ENCODE data around the gene HS3ST3B1.

The HS3ST3B1 gene

DNA sequence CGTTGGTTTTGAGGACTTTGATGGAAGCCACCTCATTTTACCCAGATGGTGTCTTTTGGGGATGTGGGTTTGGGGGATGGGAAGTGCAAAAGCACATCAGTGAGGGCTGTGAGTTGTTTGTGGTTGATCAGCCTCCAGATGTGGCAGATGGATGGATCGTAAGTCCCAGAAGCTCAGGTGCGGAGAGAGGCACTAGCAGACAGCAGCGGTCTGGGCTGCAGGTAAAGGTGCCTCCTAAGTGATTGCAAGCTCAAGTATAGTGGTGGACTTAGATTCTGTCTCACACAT lies 18.0 kb downstream of the HS3ST3B1 start:
- H3K27me3 ChIP-seq (replicated peaks in 2 of 5; ENCODE audit: control insufficient read depth in 4 of 5, insufficient read depth in 5 of 5, low read length in 4 of 5) = no peaks in the 10 kb centered on the region
- ChIA-PET POLR2A (interaction anchor here (0.6 kb wide), 1 partner anchor 471 kb away, joined by 3 read pairs; no protein-coding TSS in a partner anchor), CTCF (interaction anchor here (1.0 to 1.2 kb wide), 3 partner anchors 15 to 21 kb away, joined by 3 read pairs; partner anchors contain the start of gene HS3ST3B1)
- WGBS (ENCODE audit: insufficient coverage) = 80% methylated on average over 4 of the region's 4 CpGs
- no peak overlapping the region for H3K27ac ChIP-seq (ENCODE audit: insufficient read depth in 1 of 2, low read depth in 1 of 2, low read length in 2 of 2, poor library complexity in 1 of 2, severe bottlenecking in 2 of 2)
- peaks cover 0 to 2% (median 0%) of the 10 kb centered on the region in 5 experiments for H3K9me3 ChIP-seq (ENCODE audit: control extremely low read depth in 1 of 5, control insufficient read depth in 4 of 5, insufficient read depth in 2 of 5, low read depth in 1 of 5, low read length in 4 of 5)
- no peak overlapping the region for H3K4me3 ChIP-seq (ENCODE audit: control insufficient read depth in 1 of 7, extremely low read depth in 1 of 7, insufficient read depth in 4 of 7, low read depth in 2 of 7, low read length in 6 of 7)
- peaks cover 0 to 4% (median 2%) of the 10 kb centered on the region in 4 experiments for H3K36me3 ChIP-seq (ENCODE audit: control insufficient read depth in 4 of 4, insufficient read depth in 4 of 4, low read length in 3 of 4)
- DNase-seq = peak in 2 of 3 donors; percentile 61 to 73
- peaks cover 2 to 15% (median 4%) of the 10 kb centered on the region in 4 experiments for H3K4me1 ChIP-seq (ENCODE audit: control extremely low read depth in 1 of 4, control insufficient read depth in 4 of 4, insufficient read depth in 4 of 4, low read length in 3 of 4)

DNA sequence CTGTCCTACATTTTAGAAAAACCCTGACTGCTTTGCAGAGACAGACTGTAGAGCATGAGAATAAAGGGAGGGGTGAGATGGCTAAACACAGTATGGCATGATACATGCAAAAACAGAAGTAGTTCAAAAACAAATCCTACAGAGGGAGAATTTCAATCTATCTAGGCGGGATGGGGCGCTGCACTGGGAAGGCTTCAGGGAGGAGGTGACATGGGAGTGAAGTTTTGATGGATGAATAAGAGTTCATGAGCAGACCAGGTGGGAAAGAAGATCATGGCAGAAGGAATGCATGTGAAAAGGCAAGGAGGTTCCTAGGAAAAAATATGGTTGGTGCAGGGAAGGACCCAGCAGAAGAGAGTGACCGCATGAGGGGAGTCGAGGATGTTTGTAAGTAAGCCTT lies 19.2 kb downstream of the HS3ST3B1 start:
- no peak overlapping the region for H3K4me3 ChIP-seq (ENCODE audit: control insufficient read depth in 1 of 7, extremely low read depth in 1 of 7, insufficient read depth in 4 of 7, low read depth in 2 of 7, low read length in 6 of 7)
- ChIA-PET POLR2A (no interaction called here), CTCF (interaction anchor here (1.3 kb wide), 1 partner anchor 8 kb away, joined by 5 read pairs; no protein-coding TSS in a partner anchor)
- peaks cover 0 to 2% (median 0%) of the 10 kb centered on the region in 5 experiments for H3K9me3 ChIP-seq (ENCODE audit: control extremely low read depth in 1 of 5, control insufficient read depth in 4 of 5, insufficient read depth in 2 of 5, low read depth in 1 of 5, low read length in 4 of 5)
- H3K27ac ChIP-seq (ENCODE audit: insufficient read depth in 1 of 2, low read depth in 1 of 2, low read length in 2 of 2, poor library complexity in 1 of 2, severe bottlenecking in 2 of 2) = no peak overlapping the region
- peaks cover 2 to 15% (median 4%) of the 10 kb centered on the region in 4 experiments for H3K4me1 ChIP-seq (ENCODE audit: control extremely low read depth in 1 of 4, control insufficient read depth in 4 of 4, insufficient read depth in 4 of 4, low read length in 3 of 4)
- peaks cover 0 to 4% (median under 1%) of the 10 kb centered on the region in 4 experiments for H3K36me3 ChIP-seq (ENCODE audit: control insufficient read depth in 4 of 4, insufficient read depth in 4 of 4, low read length in 3 of 4)
- no peak for DNase-seq
- WGBS (ENCODE audit: insufficient coverage) = 100% methylated on average over 4 of the region's 4 CpGs
- no peaks in the 10 kb centered on the region for H3K27me3 ChIP-seq (replicated peaks in 2 of 5; ENCODE audit: control insufficient read depth in 4 of 5, insufficient read depth in 5 of 5, low read length in 4 of 5)

DNA sequence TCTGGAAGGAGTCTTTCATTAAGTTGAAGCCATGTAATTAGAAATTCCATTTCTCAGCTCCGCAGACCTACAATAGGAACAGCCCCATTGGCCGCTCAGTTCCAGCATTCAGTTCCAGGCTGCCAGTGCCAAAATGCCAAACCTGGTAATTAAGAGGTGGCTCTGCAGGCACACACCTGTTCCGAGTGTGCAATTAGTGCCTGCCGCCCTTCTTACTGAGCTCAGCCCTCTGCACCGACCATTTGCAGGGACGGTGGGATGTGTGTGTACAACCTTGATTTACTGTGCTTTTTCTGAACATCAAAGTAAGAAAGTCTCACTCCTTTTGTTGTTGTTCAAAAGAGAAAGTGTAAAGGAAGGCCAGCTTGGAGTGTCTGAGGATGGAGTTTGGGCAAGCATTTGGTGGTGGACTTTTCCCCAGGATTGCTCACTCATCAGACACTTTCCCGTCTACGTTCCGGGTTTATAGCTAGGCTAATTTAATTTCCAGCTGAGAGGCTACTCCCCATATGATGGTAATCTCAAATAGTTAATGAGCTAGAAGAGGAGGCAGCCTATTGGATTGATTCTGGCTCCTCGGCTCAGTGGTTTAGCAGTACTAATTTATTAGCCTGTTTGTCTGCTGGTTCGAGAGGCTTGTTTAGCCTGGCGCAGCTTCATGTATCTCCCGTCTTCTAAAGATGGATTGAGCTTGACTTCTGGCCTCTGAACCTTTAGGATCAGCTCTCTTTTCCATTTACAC lies 20.0 kb downstream of the HS3ST3B1 start:
- CTCF ChIA-PET = interaction anchor here (0.6 to 1.3 kb wide), 4 partner anchors 9 to 372 kb away, joined by 3 to 5 read pairs (median 3); no protein-coding TSS in a partner anchor
- no peaks in the 10 kb centered on the region for H3K27me3 ChIP-seq (replicated peaks in 2 of 5; ENCODE audit: control insufficient read depth in 4 of 5, insufficient read depth in 5 of 5, low read length in 4 of 5)
- 92% methylated on average over 12 of the region's 13 CpGs for WGBS (ENCODE audit: insufficient coverage)
- POLR2A ChIA-PET = no interaction called here
- DNase-seq = no peak
- no peak overlapping the region for H3K27ac ChIP-seq (ENCODE audit: insufficient read depth in 1 of 2, low read depth in 1 of 2, low read length in 2 of 2, poor library complexity in 1 of 2, severe bottlenecking in 2 of 2)
- H3K4me3 ChIP-seq (ENCODE audit: control insufficient read depth in 1 of 7, extremely low read depth in 1 of 7, insufficient read depth in 4 of 7, low read depth in 2 of 7, low read length in 6 of 7) = no peak overlapping the region
- H3K9me3 ChIP-seq (ENCODE audit: control extremely low read depth in 1 of 5, control insufficient read depth in 4 of 5, insufficient read depth in 2 of 5, low read depth in 1 of 5, low read length in 4 of 5) = peaks cover 0 to 2% (median 0%) of the 10 kb centered on the region in 5 experiments
- H3K36me3 ChIP-seq (ENCODE audit: control insufficient read depth in 4 of 4, insufficient read depth in 4 of 4, low read length in 3 of 4) = peaks cover 0 to 2% (median 0%) of the 10 kb centered on the region in 4 experiments
- peaks cover 2 to 15% (median 5%) of the 10 kb centered on the region in 4 experiments for H3K4me1 ChIP-seq (ENCODE audit: control extremely low read depth in 1 of 4, control insufficient read depth in 4 of 4, insufficient read depth in 4 of 4, low read length in 3 of 4)

DNA sequence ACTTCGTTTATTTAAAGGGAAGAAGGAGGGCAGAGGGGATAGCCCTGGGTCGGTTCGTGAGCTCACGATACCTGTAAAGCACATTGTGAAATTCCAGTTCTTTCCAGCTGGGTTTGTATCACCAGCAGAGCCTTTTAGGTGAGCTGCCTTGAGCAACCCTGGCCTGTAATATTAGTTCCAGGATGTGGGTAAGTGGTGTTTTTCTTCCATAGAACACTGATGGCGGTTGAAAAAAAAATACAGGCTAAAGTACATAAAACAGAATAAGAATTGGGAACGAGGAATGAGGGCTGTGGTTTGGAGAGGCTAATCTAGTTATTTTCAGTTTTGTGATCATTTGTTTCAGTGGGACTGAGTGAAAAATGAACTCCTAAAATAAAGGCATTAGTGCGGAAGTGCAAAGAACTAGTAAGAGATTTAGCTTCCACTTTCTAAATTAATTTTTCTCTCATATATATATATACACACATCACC lies 20.6 kb downstream of the HS3ST3B1 start:
- DNase-seq = no peak
- Histone ChIP-seq H3K36me3 (ENCODE audit: control insufficient read depth in 4 of 4, insufficient read depth in 4 of 4, low read length in 3 of 4) (no peaks in the 10 kb centered on the region), H3K4me3 (ENCODE audit: control insufficient read depth in 1 of 7, extremely low read depth in 1 of 7, insufficient read depth in 4 of 7, low read depth in 2 of 7, low read length in 6 of 7) (no peak overlapping the region), H3K4me1 (ENCODE audit: control extremely low read depth in 1 of 4, control insufficient read depth in 4 of 4, insufficient read depth in 4 of 4, low read length in 3 of 4) (peaks cover 2 to 15% (median 5%) of the 10 kb centered on the region in 4 experiments), H3K9me3 (ENCODE audit: control extremely low read depth in 1 of 5, control insufficient read depth in 4 of 5, insufficient read depth in 2 of 5, low read depth in 1 of 5, low read length in 4 of 5) (peaks cover 0 to 2% (median 0%) of the 10 kb centered on the region in 5 experiments), H3K27ac (ENCODE audit: insufficient read depth in 1 of 2, low read depth in 1 of 2, low read length in 2 of 2, poor library complexity in 1 of 2, severe bottlenecking in 2 of 2) (no peak overlapping the region), H3K27me3 (replicated peaks in 2 of 5; ENCODE audit: control insufficient read depth in 4 of 5, insufficient read depth in 5 of 5, low read length in 4 of 5) (no peaks in the 10 kb centered on the region)
- CTCF ChIA-PET = interaction anchor here (0.6 to 1.3 kb wide), 4 partner anchors 9 to 372 kb away, joined by 3 to 5 read pairs (median 3); no protein-coding TSS in a partner anchor
- WGBS (ENCODE audit: insufficient coverage) = 73% methylated on average over 3 of the region's 7 CpGs
- POLR2A ChIA-PET = no interaction called here

DNA sequence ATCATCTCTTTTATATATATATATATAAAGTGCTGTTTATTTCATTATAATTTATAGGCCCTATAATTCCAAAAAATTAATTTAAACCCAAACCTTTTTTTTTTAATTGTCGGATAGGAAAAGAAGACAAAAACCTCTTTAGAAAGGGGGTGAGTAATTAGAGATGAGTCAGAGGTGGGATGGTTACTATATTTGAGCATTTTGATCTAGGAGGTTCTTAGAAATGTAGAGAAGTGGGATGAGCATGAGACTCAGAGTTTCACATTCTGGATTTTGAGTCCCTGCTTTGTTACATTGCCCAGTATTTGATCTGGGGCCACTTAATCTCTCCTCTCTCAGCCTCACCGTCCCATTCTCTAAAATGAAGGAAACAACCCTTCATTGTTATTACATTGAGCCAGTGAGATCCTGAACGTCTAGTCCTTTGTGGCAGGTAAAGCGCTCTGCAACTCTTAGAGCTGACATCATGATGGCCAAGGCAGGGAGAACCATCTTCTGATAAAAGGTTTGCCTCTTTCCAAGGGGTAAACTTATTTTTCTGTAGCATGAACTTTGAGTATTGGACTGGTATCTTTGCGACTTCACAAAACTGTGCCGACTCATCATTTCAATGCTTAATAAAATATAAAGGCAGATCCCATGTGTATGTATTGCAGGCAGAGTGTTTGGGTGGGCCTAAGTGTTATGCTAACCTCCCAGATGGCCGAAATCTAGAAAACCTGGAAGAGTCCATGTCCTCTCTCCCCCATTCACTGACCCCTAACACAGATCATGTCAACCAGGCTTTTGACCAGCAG lies 21.3 kb downstream of the HS3ST3B1 start:
- Histone ChIP-seq H3K36me3 (ENCODE audit: control insufficient read depth in 4 of 4, insufficient read depth in 4 of 4, low read length in 3 of 4) (no peaks in the 10 kb centered on the region), H3K4me1 (ENCODE audit: control extremely low read depth in 1 of 4, control insufficient read depth in 4 of 4, insufficient read depth in 4 of 4, low read length in 3 of 4) (peaks cover 0 to 15% (median 5%) of the 10 kb centered on the region in 4 experiments), H3K9me3 (ENCODE audit: control extremely low read depth in 1 of 5, control insufficient read depth in 4 of 5, insufficient read depth in 2 of 5, low read depth in 1 of 5, low read length in 4 of 5) (peaks cover 0 to 2% (median 0%) of the 10 kb centered on the region in 5 experiments), H3K27me3 (replicated peaks in 2 of 5; ENCODE audit: control insufficient read depth in 4 of 5, insufficient read depth in 5 of 5, low read length in 4 of 5) (no peaks in the 10 kb centered on the region), H3K4me3 (ENCODE audit: control insufficient read depth in 1 of 7, extremely low read depth in 1 of 7, insufficient read depth in 4 of 7, low read depth in 2 of 7, low read length in 6 of 7) (no peak overlapping the region), H3K27ac (ENCODE audit: insufficient read depth in 1 of 2, low read depth in 1 of 2, low read length in 2 of 2, poor library complexity in 1 of 2, severe bottlenecking in 2 of 2) (no peak overlapping the region)
- DNase-seq = no peak
- ChIA-PET POLR2A (no interaction called here), CTCF (interaction anchor here (0.9 kb wide), 1 partner anchor 16 kb away, joined by 3 read pairs; no protein-coding TSS in a partner anchor)
- 95% methylated on average over 4 of the region's 7 CpGs for WGBS (ENCODE audit: insufficient coverage)

GRCh38 chr17:14323522-14323981 lies 22.7 kb downstream of the HS3ST3B1 start:
- H3K9me3 ChIP-seq (ENCODE audit: control extremely low read depth in 1 of 5, control insufficient read depth in 4 of 5, insufficient read depth in 2 of 5, low read depth in 1 of 5, low read length in 4 of 5) = peaks cover 0 to under 1% (median 0%) of the 10 kb centered on the region in 5 experiments
- CTCF ChIA-PET = no interaction called here
- H3K27me3 ChIP-seq (replicated peaks in 2 of 5; ENCODE audit: control insufficient read depth in 4 of 5, insufficient read depth in 5 of 5, low read length in 4 of 5) = no peaks in the 10 kb centered on the region
- no peak for DNase-seq
- POLR2A ChIA-PET = interaction anchor here (0.6 kb wide), 1 partner anchor 9 kb away, joined by 5 read pairs; no protein-coding TSS in a partner anchor
- peaks cover 0 to 4% (median 2%) of the 10 kb centered on the region in 4 experiments for H3K4me1 ChIP-seq (ENCODE audit: control extremely low read depth in 1 of 4, control insufficient read depth in 4 of 4, insufficient read depth in 4 of 4, low read length in 3 of 4)
- H3K36me3 ChIP-seq (ENCODE audit: control insufficient read depth in 4 of 4, insufficient read depth in 4 of 4, low read length in 3 of 4) = no peaks in the 10 kb centered on the region
- 86% methylated on average over 1 of the region's 3 CpGs for WGBS (ENCODE audit: insufficient coverage)
- H3K4me3 ChIP-seq (ENCODE audit: control insufficient read depth in 1 of 7, extremely low read depth in 1 of 7, insufficient read depth in 4 of 7, low read depth in 2 of 7, low read length in 6 of 7) = no peak overlapping the region
- no peak overlapping the region for H3K27ac ChIP-seq (ENCODE audit: insufficient read depth in 1 of 2, low read depth in 1 of 2, low read length in 2 of 2, poor library complexity in 1 of 2, severe bottlenecking in 2 of 2)

All from common myeloid progenitor, CD34-positive (primary cell).